GM04503 (cell line): ENCODE measurements around the gene CST5.

Experiments used
- DNase-seq: peaks from one replicate; pipeline ENCODE4 v3.0.0-alpha.2; 2012; ENCODE audit warnings: low read depth

Gene CST5

GRCh38 chr20:23841693-23842092 is 37.9 kb downstream of the CST5 start:
- DNase-seq: no peak

GRCh38 chr20:23835716-23836115 is 43.8 kb downstream of the CST5 start:
- no peak for DNase-seq

- DNase-seq: no peak
Measured at GRCh38 chr20:23832775-23833513, 46.6 kb downstream of the CST5 start.

- peak; percentile 12 for DNase-seq
Measured at GRCh38 chr20:23831961-23832360, 47.6 kb downstream of the CST5 start.

- no peak for DNase-seq
Measured at GRCh38 chr20:23826541-23827021, 53.0 kb downstream of the CST5 start, which contains the start of gene CST2. Gene CST2 (minus strand): TSS chr20:23826729. CDS start chr20:23826660, 69 bp downstream.
